Fibroblast of mammary gland (primary cell): ENCODE data around the gene CPEB2.

Experiments used
- DNase-seq: peaks from one replicate; pipeline ENCODE4 v3.0.0-alpha.2; 2010; ENCODE audit warnings: low read depth
- H3K4me3 ChIP-seq: 2 replicates; pipeline ENCODE4 v1.5.1; 2011; ENCODE audit warnings: low read depth, mild to moderate bottlenecking, low read length, moderate library complexity; ENCODE audit not compliant: control insufficient read depth
- TF ChIP-seq, protein P1 (sequence below): conservative IDR thresholded peaks from 2 replicates; pipeline ENCODE4 v1.5.1; 2011; ENCODE audit warnings: low read depth, low read length, inconsistent platforms; ENCODE audit not compliant: control insufficient read depth, insufficient read depth

Gene CPEB2

DNA sequence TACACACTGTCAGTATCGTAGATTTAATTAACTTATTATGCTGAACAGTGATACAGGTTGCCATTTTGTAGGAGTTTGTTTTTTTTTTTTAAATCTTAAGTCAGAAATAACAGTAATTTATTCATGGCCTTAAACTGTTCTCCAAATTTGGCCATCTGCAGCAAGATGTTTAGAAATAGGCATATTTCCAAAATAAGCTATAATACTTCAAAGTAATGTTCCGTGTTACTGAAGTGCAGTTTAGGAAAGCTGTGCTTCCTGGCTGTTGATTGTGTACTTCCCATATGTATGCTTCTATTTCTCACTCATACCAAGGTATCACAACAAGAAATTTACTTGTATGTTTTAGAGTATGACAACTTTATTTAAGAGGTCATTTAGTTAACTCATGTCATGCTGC is 28.9 kb downstream of the CPEB2 start:
- TF ChIP-seq, protein P1, sequence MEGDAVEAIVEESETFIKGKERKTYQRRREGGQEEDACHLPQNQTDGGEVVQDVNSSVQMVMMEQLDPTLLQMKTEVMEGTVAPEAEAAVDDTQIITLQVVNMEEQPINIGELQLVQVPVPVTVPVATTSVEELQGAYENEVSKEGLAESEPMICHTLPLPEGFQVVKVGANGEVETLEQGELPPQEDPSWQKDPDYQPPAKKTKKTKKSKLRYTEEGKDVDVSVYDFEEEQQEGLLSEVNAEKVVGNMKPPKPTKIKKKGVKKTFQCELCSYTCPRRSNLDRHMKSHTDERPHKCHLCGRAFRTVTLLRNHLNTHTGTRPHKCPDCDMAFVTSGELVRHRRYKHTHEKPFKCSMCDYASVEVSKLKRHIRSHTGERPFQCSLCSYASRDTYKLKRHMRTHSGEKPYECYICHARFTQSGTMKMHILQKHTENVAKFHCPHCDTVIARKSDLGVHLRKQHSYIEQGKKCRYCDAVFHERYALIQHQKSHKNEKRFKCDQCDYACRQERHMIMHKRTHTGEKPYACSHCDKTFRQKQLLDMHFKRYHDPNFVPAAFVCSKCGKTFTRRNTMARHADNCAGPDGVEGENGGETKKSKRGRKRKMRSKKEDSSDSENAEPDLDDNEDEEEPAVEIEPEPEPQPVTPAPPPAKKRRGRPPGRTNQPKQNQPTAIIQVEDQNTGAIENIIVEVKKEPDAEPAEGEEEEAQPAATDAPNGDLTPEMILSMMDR = no peak
- H3K4me3 ChIP-seq = no peak overlapping the region
- peak; percentile 31 for DNase-seq

DNA sequence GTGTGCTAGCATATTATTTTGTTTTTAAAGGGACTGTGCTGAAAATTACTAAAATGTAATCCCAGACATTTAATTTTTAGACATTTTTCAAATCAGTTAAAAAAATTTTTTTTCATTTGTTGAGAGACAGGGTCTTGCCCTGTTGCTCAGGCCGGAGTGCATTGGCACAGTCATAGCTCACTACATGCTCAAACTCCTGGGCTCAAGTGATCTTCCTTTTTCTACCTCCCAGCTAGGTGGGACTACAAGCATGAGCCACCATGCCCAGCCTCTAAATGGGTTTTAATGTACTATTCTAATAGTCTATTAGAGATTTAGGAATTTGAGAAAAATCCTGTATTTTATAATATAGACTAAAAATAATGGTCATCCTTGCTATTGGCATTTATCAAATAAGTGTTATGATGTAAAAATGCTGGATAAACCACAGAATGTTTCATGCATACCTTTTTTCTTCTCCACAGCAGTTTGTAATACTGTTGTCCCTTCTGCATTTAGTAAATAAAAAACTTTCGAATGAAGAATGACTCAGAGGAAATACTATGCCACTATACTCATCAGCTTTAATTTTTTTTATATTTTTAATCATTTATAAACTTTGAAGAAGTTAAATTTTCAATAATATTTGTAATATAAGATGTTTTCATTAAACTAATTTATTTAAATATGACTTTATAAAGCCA is 29.9 kb downstream of the CPEB2 start:
- H3K4me3 ChIP-seq = no peak overlapping the region
- DNase-seq = peak; percentile 63
- TF ChIP-seq, protein P1 = no peak

DNA sequence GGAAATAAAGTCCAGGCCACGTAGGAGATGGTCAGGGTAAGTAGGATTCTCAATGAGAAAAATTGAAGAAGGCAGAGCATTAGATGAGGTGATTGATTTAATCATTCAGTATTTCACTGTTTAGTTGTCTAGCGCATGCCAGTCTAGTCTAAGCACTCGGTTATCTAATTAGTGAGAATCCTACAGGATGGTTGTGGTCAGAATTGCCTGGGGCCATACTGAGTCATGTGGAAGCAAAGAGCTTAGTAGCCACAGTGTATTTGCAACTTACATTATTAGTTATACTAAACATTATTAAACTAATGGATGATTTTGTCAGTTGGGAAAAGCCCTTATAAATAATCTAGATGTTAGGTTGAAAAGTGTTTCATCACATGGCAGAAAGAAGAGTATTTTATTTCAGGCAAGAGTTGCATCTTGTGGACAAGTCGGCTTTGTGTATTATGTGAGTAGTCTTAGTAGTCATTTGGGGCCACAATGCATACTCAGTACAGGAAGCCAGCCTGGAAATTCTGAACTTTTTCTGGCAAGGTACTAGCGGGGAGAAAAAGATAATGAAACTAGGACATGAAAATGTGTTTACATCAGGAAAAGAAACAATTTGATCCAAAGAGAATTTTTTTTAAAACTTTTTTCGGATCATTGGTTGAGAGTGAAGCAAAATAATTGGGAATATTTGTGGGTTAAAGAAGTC is 31.9 kb downstream of the CPEB2 start:
- peak; percentile 45 for DNase-seq
- H3K4me3 ChIP-seq = no peak overlapping the region
- TF ChIP-seq, protein P1 = no peak

DNA sequence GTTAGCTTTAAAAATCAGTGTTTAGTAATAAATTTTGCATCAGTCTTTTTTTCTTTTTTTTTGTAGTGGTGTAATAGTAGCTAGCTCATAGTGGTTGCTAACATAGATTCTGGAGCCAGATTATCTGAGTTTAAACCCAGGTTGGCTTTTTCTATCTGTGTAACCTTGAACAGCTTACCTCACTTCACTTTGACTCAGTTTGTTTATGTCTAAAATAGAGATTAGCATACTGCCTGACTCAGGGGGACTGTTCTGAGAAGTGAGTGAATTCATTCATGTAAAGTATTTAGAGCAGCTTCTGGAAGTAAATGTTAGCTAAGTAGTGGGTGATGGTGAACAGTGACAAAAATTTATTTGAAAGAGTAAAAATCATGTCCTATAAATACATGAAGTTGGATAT is 32.9 kb downstream of the CPEB2 start:
- TF ChIP-seq, protein P1 = no peak
- DNase-seq = peak; percentile 13
- no peak overlapping the region for H3K4me3 ChIP-seq

DNA sequence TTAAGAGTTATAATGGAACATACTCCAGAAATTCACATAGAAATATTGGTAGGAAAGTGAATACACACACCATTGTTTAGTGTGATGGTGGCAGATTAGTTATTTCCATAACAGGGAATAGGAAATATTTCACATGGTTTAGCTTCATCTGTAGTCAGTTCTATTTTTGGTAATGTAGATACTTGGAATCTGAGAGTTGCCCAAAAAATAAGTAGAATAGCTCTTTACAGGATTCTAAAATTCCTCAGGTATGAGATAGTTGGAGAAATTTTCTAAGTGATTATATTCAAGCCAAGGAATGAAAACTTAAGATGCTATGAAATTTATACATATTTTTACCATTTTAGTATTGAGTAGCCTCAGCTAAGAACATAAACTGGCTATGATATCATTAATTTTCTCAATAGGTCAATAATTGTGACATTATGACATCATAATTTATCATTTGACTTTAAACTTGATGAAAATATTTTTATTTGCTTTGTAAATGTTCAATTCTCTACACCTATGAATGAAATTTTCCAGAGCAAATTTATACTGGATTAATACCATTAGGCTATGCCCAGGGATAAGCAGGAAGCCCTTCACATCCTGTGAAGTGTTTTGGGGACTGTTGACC is 35.8 kb downstream of the CPEB2 start:
- TF ChIP-seq, protein P1 = no peak
- DNase-seq = no peak
- no peak overlapping the region for H3K4me3 ChIP-seq

DNA sequence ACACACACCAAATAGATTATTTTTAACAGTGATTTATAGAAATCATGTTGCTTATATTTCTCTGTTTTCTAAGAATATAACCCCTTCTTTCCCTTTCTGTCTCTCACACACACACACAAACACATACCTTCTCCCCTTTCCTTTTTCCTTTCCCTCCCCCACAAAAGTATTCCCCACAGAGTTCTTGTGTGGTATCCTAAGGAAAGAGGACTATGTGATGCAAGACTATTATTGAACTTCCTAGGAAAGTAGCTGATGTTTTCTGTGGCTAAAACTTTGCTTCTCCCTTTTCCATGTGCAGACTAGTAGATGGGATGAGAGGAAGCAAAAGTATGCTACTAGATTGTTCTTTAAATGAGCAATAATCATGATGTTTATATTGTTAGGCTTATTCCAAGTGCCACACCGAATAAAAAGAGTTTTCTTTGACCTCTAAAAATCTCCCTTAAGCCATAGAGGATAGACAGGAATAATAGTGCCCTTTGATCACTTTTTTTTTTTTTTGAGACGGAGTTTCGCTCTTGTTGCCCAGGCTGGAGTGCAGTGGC is 38.7 kb downstream of the CPEB2 start:
- DNase-seq = peak; percentile 44
- TF ChIP-seq, protein P1 = no peak
- no peak overlapping the region for H3K4me3 ChIP-seq
